HCT116 (cell line): ENCODE data around the gene KRT37.

Source experiments
- CTCF ChIP-seq, 3 experiments: fragments of 200-600 bp in 1 of 3; sonication (generic) in 1 of 3; IDR thresholded peaks in 2 of 3; conservative IDR thresholded peaks in 1 of 3; 2 replicates each; pipeline ENCODE4 v1.5.1; 2012 to 2017; ENCODE audit warnings: low read depth in 2 of 3, low read length in 2 of 3, antibody characterized with exemption in 1 of 3, borderline replicate concordance in 1 of 3, control low read depth in 1 of 3, mild to moderate bottlenecking in 1 of 3, mixed read lengths in 1 of 3, mixed run types in 1 of 3, moderate library complexity in 1 of 3; ENCODE audit not compliant: insufficient read depth in 1 of 3
- EGR1 ChIP-seq: IDR thresholded peaks from 2 replicates; pipeline ENCODE4 v1.6.1; 2012; ENCODE audit warnings: low read depth
- EZH2 ChIP-seq: fragments of 200-600 bp; sonication (generic); IDR thresholded peaks from 2 replicates; pipeline ENCODE4 v1.6.1; 2017; ENCODE audit warnings: antibody characterized with exemption, mixed run types

GRCh38 chr17:41437254-41437653 lies 12.9 kb upstream of the KRT37 start:
- no peak for TF ChIP-seq CTCF (IDR thresholded peaks at IDR 0.05 in 2 of 3, conservative IDR thresholded peaks at IDR 0.05 in 1 of 3; ENCODE audit: borderline replicate concordance in 1 of 3, insufficient read depth in 1 of 3, low read depth in 2 of 3, low read length in 2 of 3)
- no peak for TF ChIP-seq EZH2
- TF ChIP-seq EGR1, result no peak
